Left hindlimb (tissue), 1 donor: ENCODE data around the gene VSIG4.
"Not testable (repeated sequence)": the region's sequence is repeated elsewhere in the genome, so short reads cannot be mapped to it uniquely, and the experiment has no call there.

ENCODE experiments used
- DNase-seq: peaks from one replicate; pipeline ENCODE4 v3.0.0-alpha.2; 2018

Gene VSIG4, protein sequence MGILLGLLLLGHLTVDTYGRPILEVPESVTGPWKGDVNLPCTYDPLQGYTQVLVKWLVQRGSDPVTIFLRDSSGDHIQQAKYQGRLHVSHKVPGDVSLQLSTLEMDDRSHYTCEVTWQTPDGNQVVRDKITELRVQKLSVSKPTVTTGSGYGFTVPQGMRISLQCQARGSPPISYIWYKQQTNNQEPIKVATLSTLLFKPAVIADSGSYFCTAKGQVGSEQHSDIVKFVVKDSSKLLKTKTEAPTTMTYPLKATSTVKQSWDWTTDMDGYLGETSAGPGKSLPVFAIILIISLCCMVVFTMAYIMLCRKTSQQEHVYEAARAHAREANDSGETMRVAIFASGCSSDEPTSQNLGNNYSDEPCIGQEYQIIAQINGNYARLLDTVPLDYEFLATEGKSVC

DNA sequence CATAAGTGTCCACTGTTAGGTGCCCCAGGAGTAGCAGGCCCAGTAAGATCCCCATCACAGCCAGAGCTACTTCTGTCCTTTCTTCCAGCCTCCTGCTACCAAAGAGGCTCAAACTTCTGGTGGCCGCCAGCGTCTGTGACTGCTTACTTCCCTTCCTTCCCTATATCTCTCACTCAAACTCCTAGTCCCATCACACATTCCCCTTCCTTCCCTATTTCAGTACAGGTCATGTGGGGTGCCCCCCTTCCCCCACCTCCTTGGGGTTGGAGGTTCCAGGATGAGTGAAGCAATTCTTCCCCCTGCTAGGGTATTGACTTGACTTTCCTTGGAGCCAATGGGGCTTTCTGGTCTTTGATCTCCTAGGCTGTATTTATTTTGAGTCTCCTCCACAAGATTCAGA, at the start of gene VSIG4:
Gene VSIG4 (minus strand): TSS at position 137 of the 400 bp plus-strand sequence. CDS start 82 bp downstream, at position 55.
- no peak for DNase-seq

DNA sequence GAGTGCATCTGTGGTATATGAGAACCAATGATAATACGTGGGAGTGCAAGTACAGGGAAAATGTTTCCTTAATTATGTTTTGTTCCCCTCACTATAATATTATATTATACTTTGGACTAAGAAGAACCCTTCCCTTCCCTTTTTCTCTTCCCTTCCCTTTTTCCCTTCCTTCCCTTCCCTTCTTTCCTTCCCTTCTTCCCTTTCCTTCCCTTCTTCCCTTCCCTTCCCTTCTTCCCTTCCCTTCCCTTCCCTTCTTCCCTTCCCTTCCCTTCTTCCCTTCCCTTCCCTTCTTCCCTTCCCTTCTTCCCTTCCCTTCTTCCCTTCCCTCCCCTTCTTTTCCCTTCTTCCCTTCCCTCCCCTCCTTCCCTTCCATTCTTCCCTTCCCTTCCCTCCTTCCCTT, 36.9 kb upstream of the VSIG4 start:
- no peak for DNase-seq

DNA sequence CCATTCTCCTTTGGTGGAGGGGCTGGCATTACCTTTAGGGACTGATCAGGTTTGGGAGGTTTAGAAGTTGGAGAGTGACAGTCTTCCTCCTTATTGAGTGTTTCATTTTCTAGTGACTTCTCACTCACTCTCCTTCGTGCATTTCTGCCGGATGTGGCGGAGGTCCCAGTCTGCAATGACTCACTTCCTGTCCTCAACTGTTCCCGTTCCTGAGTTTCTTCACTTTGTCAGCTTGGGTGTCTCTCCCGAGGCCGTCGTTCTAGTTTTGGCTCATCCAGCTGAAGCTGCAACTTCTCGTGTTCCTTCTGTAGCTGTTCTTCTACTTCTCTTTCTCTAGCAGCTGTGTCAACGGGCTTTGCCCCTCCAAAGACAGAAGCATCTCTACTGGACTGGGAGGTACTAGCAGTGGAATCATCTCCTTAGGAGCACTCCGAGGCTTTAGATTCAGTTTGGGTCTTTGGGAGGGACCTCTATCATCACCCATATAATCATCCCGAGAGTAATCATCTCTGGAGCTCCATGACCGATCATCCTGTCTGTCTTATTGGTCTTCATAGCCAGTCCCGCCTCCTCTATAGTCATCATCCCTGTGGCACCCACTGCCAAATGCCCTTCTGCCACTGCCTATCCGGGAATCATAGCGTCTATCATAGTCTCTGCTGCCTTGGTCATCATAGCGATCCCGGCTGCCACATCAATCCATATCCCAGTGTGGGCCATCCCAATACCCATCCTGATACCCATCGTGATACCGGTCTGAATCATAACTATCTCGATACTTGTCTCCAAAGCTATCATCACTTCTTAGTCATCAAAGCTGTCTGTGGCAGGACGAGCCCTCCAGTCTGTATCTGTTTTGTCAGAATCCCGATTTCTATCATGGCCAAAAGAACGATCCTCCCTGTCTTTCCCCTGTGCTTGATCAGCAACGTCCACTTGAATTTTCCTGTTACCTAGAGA, 35.3 kb upstream of the VSIG4 start:
- DNase-seq: no peak

DNA sequence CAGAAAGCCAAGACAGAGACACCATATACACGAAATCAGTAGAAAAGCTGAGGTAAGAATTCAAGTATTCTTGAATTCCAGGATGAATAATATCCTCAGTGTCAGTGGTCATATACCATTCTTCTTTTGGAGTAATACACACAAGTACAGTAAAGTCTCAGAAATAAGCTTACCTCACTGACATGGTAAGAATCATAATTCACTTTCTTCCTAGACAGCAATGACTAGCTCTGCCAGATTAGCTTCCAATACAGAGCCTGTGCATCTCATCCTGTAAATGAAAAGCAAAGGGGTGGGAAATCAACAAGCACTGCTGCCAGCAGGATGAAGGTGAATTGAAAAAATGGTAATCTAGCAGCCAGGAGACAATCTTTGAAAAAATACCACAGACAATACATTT, 31.2 kb upstream of the VSIG4 start:
- DNase-seq: no peak

DNA sequence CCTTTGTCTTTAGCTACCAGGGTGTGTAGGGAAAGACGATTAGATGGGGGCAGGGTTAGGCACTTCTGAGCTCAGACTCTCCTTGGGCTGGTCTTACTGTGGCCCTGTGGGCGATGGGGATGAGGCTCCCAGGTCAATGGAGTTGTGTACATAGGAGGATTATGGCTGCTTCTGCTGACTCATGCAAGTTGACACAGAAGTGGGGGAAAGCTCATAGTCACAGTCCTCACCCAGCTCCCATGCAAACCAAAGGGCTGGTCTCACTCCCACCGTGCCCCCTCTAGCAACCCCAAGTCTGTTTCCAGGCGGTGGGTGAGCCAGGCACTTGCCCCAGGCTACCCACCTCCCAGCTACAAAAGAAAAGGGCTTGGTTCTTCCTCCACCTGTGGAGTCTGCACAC, 24.4 kb upstream of the VSIG4 start:
- DNase-seq: no peak

DNA sequence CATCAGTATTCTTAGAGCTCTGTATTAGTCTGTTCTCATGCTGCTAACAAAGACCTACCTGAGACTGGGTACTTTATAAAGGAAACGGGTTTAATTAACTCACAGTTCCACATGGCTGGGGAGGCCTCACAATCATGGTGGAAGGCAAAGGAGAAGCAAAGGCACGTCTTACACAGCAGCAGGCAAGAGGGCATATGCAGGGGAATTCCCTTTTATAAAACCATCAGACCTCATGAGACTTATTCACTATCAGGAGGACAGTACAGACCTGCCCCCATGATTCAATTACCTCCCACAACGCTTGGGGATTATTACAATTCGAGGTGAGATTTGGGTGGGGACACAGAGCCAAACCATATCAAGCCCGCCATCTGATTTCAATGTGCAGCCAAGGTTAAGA, 17.1 kb upstream of the VSIG4 start:
- not testable (repeated sequence) for DNase-seq

DNA sequence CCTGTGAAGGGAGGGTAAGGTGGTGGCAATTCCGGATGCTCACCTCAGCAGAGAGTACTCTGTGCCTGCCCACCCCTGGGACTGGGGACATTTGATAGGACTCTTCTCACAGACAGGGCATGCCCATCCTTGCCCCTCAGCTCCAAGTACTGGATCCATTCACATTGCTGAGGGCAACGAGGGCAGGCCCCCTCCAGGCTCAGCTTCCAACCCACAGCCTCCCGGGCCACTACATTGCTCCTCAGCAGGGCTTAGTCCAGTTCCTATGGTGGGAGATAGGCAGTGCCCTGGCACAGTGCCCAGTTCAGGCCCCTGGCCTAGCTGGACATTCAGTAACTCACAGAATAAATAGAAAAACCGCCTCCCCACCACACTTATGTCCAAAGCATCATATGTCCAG, 15.1 kb upstream of the VSIG4 start:
- no peak for DNase-seq

DNA sequence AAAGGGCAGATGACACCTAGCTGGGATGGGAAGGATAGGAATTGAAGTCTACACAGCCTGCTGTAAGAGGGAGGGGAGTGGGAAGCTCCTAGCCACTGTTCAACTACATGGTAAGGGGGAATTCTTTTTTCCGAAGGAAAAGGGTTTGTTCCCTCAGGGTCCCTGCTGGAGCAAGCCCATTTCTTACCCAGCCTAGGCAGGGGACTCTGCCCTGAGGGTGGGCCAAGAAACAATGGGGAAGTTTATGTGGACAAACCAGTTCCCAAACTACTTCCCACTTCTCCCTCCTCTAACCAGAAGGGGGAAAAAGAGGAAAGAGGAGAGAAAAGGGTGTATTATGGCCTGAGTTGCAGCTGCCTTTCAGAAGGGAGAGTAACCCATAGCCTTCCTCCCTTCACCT, 13.5 kb upstream of the VSIG4 start:
- DNase-seq: no peak

DNA sequence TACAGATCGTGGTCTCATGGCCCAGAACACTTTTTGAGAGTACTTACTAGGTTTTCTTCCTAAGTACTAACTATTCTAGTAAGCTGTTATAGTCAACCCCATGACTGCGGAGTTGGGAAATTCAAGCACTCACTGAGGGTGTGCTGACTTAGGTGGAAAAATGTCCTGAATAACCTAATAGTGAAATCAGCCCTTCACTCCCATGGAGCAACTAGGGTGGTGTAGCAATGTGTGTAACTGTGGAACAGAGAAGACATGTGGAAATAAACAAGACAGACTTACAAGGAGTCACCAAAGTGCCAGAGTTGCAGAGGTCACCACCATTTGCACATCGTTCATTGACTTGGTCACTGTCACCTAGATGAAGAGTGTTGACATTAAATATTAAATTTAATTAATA, 12.1 kb upstream of the VSIG4 start:
- DNase-seq: no peak

DNA sequence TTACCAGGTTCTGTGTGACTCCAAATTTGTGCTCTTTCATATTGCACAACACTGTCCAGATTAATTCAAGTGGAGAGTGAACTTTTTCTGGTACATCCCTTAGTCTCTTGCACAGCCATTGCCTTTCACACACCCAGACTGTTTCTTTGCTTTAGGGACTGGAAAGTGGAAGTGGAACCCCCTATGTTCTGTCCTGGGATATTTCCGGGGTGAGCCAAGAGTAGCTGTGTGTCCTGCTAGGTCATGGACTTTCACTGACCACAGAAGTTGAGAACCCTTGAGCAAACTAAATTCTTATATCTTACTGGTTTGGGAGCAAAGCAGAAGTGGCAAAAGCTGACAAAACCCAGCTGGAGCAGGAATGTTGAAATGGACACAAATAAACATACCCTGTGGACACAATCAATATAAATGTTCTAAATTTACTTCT, 10.3 kb upstream of the VSIG4 start:
- no peak for DNase-seq

DNA sequence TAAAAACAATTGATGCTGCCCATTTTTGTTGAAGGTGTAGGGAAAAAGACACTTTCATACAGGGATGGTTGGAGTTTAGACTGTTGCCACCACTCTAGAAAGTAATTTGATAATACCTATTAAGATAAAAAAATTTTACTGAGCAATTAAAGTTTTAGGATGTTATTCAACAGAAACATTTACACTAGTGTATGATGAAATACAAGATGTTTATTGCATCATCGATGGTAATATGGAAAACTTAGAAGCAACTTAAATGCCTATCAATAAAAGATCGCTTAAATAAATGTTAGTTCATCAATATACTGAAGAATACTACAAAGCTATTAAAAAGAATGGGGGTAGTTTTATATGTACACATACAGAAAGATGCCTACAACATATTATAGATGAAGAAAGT, 9.2 kb upstream of the VSIG4 start:
- DNase-seq: no peak

DNA sequence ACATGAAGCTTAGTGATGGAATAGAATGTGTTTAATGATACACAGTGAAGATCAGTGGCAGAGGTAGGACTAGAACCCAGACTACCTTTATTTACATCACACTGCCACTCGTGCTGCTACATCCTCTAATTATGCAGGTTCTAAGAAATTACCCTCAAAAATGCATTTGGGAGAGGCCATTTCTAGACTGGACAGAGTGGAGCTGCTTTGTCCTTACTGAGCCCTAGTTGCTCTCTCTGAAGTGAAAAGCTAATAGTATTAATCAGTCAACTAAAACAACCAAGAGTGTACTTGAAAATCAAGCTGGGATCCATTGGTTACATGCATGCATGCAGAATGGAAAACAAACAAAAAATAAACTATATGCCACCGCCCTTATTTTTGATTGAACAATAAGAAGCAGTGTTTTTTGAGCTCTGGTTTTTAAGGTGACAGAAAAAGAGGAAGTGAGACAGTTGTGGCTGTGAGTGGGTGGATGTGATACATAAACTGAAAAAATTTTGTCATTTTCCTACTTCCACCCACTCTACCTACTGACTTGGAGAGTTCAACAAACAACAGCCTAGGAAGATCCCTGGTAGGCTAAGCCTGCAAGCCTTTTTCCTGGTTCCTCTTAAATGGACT, 6.8 kb upstream of the VSIG4 start:
- no peak for DNase-seq

DNA sequence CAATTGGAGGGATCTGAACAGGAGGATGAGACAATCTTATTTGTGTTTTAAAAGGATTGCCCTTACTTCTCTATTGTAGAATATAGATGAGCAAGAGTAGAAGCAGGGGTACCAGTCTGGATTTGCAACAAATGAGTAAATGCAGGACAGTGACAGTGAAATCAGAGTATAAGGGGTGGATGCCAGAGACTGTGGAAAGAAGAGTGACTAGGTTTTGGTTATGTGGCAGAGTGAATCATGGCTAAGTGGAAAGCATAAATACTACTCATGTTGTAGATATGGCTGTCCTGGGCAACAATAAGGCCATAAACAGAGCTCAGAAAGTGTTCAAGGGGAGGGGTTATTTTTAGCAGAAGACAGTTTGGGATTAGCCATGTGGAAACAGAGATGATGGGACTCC, 6.0 kb upstream of the VSIG4 start:
- DNase-seq: no peak

DNA sequence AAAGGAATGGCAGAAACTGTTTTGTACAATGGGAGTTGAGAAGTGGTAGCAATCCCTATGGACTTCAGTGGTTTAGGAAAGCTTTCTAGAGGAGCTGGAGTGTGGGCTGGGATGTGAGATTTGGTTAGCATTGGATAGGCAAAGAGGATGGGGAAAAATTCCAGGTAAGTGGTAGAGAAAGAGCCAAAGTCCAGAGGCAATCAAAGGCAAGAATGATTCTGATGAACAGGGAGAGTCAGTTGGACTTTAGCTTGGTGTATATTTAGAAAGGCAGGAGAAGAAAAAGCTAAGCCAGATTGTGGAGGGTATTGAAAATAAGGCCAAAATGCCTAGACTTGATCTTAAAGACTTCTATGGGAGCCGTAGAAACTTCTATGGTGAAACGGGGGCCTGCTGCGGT, 3.7 kb upstream of the VSIG4 start:
- no peak for DNase-seq

DNA sequence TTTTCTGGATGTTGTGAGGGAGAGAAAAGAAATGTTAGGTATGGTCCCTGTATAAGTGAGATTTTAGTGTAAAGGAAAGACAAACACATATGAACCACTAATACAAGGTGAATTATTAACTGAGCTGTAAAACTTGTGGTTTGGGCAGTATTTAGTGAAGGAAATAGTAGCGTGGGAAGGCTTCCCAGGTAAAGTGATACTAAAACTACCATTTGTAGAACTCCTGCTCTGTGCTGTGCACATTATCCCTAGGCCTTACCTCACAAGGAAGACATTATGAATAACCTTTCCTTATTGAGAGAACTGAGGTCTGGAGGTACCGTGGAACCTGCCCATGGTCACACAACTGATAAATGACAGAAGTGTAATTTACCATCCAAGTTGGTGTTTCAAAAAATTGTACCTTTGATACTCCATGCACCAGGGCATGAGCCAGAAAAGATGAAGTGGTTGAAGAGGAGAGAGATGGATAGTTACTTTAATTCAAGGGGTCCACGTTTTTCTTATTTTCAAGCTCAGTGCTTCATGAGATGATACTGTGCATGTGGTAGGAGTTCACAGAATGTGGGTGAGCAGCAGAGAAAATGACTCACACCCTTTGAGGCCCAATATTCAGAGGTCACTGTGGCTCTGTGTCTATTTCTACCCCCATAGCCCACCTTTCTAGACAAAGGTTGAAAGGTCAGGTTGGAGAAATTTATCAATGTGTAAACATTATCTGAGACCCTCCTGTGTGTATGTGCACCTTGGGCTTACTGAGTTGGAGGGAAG, 2.6 kb upstream of the VSIG4 start:
- no peak for DNase-seq

DNA sequence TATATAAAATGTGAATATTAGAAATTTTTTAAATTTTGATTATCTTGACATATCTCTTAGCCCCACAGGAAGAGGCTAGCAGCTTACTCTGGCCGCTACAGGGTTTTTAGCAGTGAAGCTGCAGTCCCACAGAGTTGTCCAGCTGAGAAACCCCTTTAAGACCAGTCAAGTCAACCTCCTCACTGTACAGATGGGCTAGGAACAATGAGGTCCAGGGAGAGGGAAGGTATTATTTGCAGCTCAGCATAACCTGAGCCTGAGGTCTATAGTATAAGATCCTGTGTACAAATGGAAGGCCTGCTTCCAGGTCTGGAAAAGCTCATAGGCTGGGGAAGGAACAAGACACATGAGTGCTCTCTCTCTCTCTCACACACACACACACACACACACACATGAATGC, 1.8 kb downstream of the VSIG4 start:
- no peak for DNase-seq

DNA sequence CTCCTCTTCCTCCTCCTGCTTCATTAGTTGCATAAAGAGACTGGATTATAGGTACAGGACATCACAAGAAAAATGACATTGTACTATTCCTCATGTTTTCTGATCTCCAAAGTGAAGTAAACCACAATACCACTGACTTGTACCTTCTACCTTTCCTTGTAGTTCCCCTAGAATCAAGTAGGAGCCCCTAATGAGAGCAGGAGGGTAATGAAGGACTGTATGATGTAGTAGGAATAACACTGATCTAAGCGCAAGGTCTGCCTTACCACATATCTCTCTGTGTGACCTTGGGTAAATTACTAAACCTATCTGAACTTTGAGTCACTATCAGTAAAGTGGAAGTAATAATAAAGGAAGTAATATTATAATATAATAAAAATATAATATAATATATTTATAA, 3.6 kb downstream of the VSIG4 start:
- no peak for DNase-seq

DNA sequence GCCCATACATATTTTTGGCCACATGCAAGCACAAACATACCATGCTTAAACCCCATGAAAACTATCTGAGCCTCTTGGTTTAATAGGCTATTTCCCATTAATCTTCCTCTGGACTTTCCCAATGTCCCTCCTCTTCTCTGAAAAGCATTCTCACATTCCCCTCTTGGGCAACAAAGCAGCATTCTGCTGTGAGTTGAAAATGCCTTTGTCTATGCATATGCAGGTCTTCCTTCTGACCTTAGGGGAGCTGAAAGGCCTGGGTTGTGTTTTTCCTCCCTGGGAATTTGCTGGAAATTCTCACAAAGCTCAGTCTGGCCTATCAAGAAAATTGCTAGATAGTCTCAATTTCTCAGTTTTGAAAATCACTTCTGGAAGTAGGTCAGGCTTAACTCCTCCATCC, 4.2 kb downstream of the VSIG4 start:
- DNase-seq: no peak

DNA sequence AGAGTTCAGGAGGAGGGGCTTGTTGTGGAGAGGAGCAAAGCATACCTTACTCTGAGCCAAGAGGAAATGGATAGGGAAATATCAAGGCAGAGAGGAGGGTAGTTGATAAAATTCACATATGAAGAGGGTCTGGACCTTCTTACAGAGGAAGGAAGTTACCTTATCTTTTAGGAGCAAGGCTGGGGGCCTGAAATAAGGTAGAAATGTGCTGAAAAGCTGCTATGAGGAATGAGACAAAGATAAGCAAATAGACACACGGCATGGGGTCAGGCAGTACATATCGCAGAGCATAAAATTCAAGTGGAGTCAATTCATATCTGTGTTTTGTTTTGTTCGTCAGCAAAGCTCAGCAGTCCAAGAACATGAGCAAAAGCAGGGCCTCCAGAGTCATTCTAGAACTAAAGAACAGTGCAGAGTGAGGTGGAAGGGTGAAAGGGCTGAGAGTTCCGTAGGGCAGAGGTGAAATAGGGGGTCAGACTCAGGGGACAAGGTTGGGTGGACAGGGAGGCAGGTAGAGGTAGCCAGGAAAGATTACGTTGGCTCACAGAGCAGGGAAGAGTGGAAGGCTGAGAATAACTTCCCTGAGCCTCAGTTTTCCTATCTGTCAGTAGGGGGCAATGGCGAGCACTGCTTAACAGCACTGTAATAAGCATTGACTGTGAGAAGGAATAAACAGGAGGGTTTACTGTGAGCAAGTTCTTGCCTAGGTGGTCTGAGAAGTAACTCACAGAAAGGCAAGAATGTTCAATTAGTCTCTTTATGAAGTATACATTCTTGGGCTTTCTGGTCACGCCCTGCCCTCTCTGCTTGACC, 9.2 kb downstream of the VSIG4 start:
- DNase-seq: no peak

DNA sequence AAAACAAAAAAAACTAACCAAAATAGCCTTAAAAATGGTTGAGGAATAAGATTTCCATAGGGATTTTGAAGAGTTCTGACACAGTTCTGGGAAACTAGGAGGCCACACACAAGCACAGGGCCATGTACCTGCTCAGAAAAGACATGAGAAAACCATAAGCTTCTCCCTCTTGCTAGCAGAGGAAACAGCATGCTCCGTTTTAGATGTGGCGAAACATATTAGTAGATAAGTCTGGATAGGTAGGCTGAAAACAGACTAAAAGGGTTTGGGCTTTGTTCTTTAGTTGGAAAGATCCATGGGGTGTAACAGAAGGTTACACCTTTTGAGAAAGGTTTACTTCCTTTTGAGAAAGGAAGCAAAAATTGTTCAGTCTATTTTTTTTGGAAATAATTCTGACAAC, 10.9 kb downstream of the VSIG4 start:
- DNase-seq: no peak

DNA sequence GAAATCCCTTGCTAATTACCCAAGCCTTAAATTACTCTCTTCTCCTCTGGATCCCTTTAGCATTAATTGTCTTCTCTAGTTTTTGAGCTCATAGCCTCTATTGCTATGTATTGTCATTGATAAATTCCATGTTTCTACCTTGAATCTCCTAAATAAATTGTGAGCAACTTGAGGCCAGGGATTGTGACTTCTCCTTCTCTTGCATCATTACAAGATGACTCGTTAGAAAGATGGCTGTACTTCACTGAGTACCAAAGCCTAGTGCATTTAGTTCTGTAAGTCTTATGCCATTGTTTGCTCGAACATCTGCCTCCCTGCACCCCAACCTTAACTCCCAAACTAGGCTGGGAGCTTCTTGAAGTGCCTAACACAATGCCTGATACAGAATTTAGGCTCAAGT, 15.3 kb downstream of the VSIG4 start:
- no peak for DNase-seq

DNA sequence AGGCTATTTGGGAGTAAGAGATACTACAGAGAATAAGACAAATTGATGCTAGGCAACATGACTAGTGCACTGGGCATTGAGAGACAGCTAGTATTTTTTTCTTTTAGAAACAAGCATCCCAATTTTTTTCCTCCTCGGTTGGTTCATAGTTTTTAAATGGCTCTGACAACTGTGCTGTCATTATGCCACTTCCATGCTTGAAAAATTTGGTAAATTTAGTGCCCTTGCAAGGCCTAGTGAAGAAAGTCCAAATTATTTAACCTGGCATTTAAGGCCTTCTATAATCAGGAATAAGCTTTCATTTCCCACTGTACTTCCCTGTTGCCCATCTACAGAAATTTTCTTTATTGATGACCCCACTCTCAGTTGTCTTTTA, 15.8 kb downstream of the VSIG4 start:
- no peak for DNase-seq
